ENCODE data around the gene SLMAP.

Gene SLMAP

DNA sequence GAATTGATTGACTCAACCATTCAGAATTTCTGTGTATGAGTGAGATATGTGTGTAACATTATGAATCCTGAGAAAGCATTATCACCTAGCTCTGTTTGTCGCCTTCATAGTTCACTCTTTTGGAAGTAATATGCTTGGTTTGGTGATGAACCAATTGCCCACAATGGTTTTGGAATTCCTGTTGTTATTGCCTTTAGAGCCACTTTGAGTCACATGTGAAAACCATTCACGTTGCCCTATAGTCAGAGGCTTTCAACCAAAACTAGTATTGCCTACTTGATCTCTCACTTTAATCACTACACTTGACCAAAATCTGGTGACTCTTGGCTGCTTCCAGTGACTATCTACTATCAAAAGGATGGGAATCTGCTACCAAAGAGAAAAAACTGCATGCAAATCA lies 173.9 kb downstream of the SLMAP start:
- peaks cover 2 to 35% of the 10 kb centered on the region in 2 experiments for H3K36me3 ChIP-seq (ENCODE audit: control insufficient read depth in 1 of 2, insufficient read depth in 2 of 2, low read depth in 1 of 2, low read length in 2 of 2)
- no peak overlapping the region for H3K23ac ChIP-seq (ENCODE audit: low read length in 2 of 2)
- H2BK12ac ChIP-seq (ENCODE audit: low read length in 2 of 2) = no peak overlapping the region
- no peak overlapping the region for H3K4me2 ChIP-seq (ENCODE audit: low read length, poor library complexity, severe bottlenecking)
- no peak overlapping the region for H3K4ac ChIP-seq (ENCODE audit: low read depth in 1 of 2, low read length in 2 of 2)
- no peak overlapping the region for H2BK5ac ChIP-seq (ENCODE audit: low read depth, low read length, poor library complexity, severe bottlenecking)
- no peaks in the 10 kb centered on the region for H3K9me3 ChIP-seq (ENCODE audit: control insufficient read depth, low read length)
- peaks cover 4% of the 10 kb centered on the region for H3K79me1 ChIP-seq (replicated peaks; ENCODE audit: low read length, poor library complexity, severe bottlenecking)
- no peak overlapping the region for H3K4me3 ChIP-seq (ENCODE audit: insufficient read depth in 1 of 2, low read depth in 1 of 2, low read length in 2 of 2)
- WGBS = 100% methylated on average over 2 of the region's 2 CpGs
- H3K18ac ChIP-seq (ENCODE audit: low read depth in 1 of 2, low read length in 2 of 2) = no peak overlapping the region
- H2BK120ac ChIP-seq (ENCODE audit: low read depth, low read length) = no peak overlapping the region
- no peak overlapping the region for H3K14ac ChIP-seq (ENCODE audit: low read length in 2 of 2)
- no peak overlapping the region for H4K91ac ChIP-seq (ENCODE audit: low read length)
- no peak for DNase-seq
- no peak overlapping the region for H2AK5ac ChIP-seq (ENCODE audit: low read length, severe bottlenecking)
- no peak overlapping the region for H2AFZ ChIP-seq (ENCODE audit: low read depth, low read length)
- H3K27me3 ChIP-seq (ENCODE audit: control insufficient read depth in 1 of 2, insufficient read depth in 1 of 2, low read length in 2 of 2) = no peaks in the 10 kb centered on the region
- no peak overlapping the region for H3K9ac ChIP-seq (ENCODE audit: low read length)
- no peaks in the 10 kb centered on the region for H3K4me1 ChIP-seq (ENCODE audit: control insufficient read depth, insufficient read depth, low read depth, low read length)
- H4K8ac ChIP-seq (ENCODE audit: low read length) = no peak overlapping the region
- H3K27ac ChIP-seq (ENCODE audit: low read length, poor library complexity, severe bottlenecking) = no peak overlapping the region
- H2BK15ac ChIP-seq (ENCODE audit: low read depth, poor library complexity, severe bottlenecking) = no peak overlapping the region

- Histone ChIP-seq H4K8ac (ENCODE audit: low read length) (no peak overlapping the region), H2AFZ (ENCODE audit: low read depth, low read length) (no peak overlapping the region), H2BK5ac (ENCODE audit: low read depth, low read length, poor library complexity, severe bottlenecking) (no peak overlapping the region), H3K4me2 (ENCODE audit: low read length, poor library complexity, severe bottlenecking) (no peak overlapping the region), H3K23ac (ENCODE audit: low read length in 2 of 2) (no peak overlapping the region), H2AK5ac (ENCODE audit: low read length, severe bottlenecking) (no peak overlapping the region), H3K4me1 (ENCODE audit: control insufficient read depth, insufficient read depth, low read depth, low read length) (no peaks in the 10 kb centered on the region), H2BK12ac (ENCODE audit: low read length in 2 of 2) (no peak overlapping the region), H3K27ac (ENCODE audit: low read length, poor library complexity, severe bottlenecking) (no peak overlapping the region), H2BK15ac (ENCODE audit: low read depth, poor library complexity, severe bottlenecking) (no peak overlapping the region), H3K79me1 (replicated peaks; ENCODE audit: low read length, poor library complexity, severe bottlenecking) (no peaks in the 10 kb centered on the region), H3K9me3 (ENCODE audit: control insufficient read depth, low read length) (no peaks in the 10 kb centered on the region), H2BK120ac (ENCODE audit: low read depth, low read length) (no peak overlapping the region), H3K9ac (ENCODE audit: low read length) (no peak overlapping the region), H3K4me3 (ENCODE audit: insufficient read depth in 1 of 2, low read depth in 1 of 2, low read length in 2 of 2) (no peak overlapping the region), H3K14ac (ENCODE audit: low read length in 2 of 2) (no peak overlapping the region), H3K4ac (ENCODE audit: low read depth in 1 of 2, low read length in 2 of 2) (no peak overlapping the region), H3K36me3 (ENCODE audit: control insufficient read depth in 1 of 2, insufficient read depth in 2 of 2, low read depth in 1 of 2, low read length in 2 of 2) (peaks cover 0 to 21% of the 10 kb centered on the region in 2 experiments), H3K18ac (ENCODE audit: low read depth in 1 of 2, low read length in 2 of 2) (no peak overlapping the region), H4K91ac (ENCODE audit: low read length) (no peak overlapping the region), H3K27me3 (ENCODE audit: control insufficient read depth in 1 of 2, insufficient read depth in 1 of 2, low read length in 2 of 2) (no peaks in the 10 kb centered on the region)
- 92% methylated on average over 2 of the region's 2 CpGs for WGBS
- no peak for DNase-seq
These were observed 177.5 kb downstream of the SLMAP start for GRCh38 chr3:57933602-57934001.

DNA sequence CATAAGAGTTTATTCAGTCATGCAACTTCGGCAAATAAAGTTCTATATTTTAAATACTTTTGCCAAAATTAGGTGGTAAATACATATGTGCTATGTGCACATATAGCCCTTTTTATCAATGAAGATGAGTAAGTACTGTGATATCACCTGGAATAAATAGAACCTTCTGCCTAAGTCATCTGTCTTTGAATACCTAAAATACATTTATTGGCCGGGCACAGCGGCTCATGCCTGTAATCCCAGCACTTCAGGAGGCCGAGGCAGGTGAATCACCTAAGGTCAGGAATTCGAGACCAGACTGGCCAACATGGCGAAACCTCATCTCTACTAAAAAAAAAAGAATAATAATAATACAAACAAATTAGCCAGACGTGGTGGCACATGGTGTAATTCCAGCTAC lies 178.3 kb downstream of the SLMAP start:
- H3K27ac ChIP-seq (ENCODE audit: low read length, poor library complexity, severe bottlenecking) = no peak overlapping the region
- H3K4me2 ChIP-seq (ENCODE audit: low read length, poor library complexity, severe bottlenecking) = no peak overlapping the region
- H3K14ac ChIP-seq (ENCODE audit: low read length in 2 of 2) = no peak overlapping the region
- no peak overlapping the region for H4K91ac ChIP-seq (ENCODE audit: low read length)
- H3K36me3 ChIP-seq (ENCODE audit: control insufficient read depth in 1 of 2, insufficient read depth in 2 of 2, low read depth in 1 of 2, low read length in 2 of 2) = peaks cover 0 to 18% of the 10 kb centered on the region in 2 experiments
- no peaks in the 10 kb centered on the region for H3K27me3 ChIP-seq (ENCODE audit: control insufficient read depth in 1 of 2, insufficient read depth in 1 of 2, low read length in 2 of 2)
- no peak overlapping the region for H2BK12ac ChIP-seq (ENCODE audit: low read length in 2 of 2)
- DNase-seq = no peak
- H2BK5ac ChIP-seq (ENCODE audit: low read depth, low read length, poor library complexity, severe bottlenecking) = no peak overlapping the region
- no peaks in the 10 kb centered on the region for H3K79me1 ChIP-seq (replicated peaks; ENCODE audit: low read length, poor library complexity, severe bottlenecking)
- no peak overlapping the region for H3K4me3 ChIP-seq (ENCODE audit: insufficient read depth in 1 of 2, low read depth in 1 of 2, low read length in 2 of 2)
- no peaks in the 10 kb centered on the region for H3K4me1 ChIP-seq (ENCODE audit: control insufficient read depth, insufficient read depth, low read depth, low read length)
- no peak overlapping the region for H3K4ac ChIP-seq (ENCODE audit: low read depth in 1 of 2, low read length in 2 of 2)
- H2BK15ac ChIP-seq (ENCODE audit: low read depth, poor library complexity, severe bottlenecking) = no peak overlapping the region
- H3K23ac ChIP-seq (ENCODE audit: low read length in 2 of 2) = no peak overlapping the region
- no peak overlapping the region for H3K18ac ChIP-seq (ENCODE audit: low read depth in 1 of 2, low read length in 2 of 2)
- no peak overlapping the region for H4K8ac ChIP-seq (ENCODE audit: low read length)
- WGBS = 95% methylated on average over 4 of the region's 7 CpGs
- no peak overlapping the region for H2AFZ ChIP-seq (ENCODE audit: low read depth, low read length)
- H2BK120ac ChIP-seq (ENCODE audit: low read depth, low read length) = no peak overlapping the region
- H2AK5ac ChIP-seq (ENCODE audit: low read length, severe bottlenecking) = no peak overlapping the region
- no peak overlapping the region for H3K9ac ChIP-seq (ENCODE audit: low read length)
- no peaks in the 10 kb centered on the region for H3K9me3 ChIP-seq (ENCODE audit: control insufficient read depth, low read length)

DNA sequence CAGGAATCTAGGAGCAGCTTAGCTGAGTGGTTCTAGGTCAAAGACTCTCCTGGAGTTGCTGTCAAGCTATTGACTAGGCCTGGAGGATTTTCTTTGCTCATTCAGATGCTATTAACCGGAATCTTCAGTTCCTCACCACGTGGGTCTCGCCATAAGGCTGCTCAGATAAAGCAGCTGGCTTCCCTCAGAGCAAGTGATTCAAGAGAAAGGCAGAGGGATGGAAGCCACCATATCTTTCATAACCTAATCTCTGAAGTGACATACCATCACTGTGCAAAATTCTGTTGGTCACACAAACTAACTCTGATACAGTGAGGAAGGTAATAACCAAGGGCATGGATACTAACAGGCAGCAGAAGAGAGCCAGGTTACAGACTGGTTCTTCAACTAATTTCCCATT lies 179.4 kb downstream of the SLMAP start:
- Histone ChIP-seq H3K18ac (ENCODE audit: low read depth in 1 of 2, low read length in 2 of 2) (no peak overlapping the region), H3K27me3 (ENCODE audit: control insufficient read depth in 1 of 2, insufficient read depth in 1 of 2, low read length in 2 of 2) (no peaks in the 10 kb centered on the region), H3K27ac (ENCODE audit: low read length, poor library complexity, severe bottlenecking) (no peak overlapping the region), H3K23ac (ENCODE audit: low read length in 2 of 2) (no peak overlapping the region), H2BK120ac (ENCODE audit: low read depth, low read length) (no peak overlapping the region), H2BK12ac (ENCODE audit: low read length in 2 of 2) (no peak overlapping the region), H3K14ac (ENCODE audit: low read length in 2 of 2) (no peak overlapping the region), H2AK5ac (ENCODE audit: low read length, severe bottlenecking) (no peak overlapping the region), H3K36me3 (ENCODE audit: control insufficient read depth in 1 of 2, insufficient read depth in 2 of 2, low read depth in 1 of 2, low read length in 2 of 2) (peaks cover 0 to 7% of the 10 kb centered on the region in 2 experiments), H3K4me2 (ENCODE audit: low read length, poor library complexity, severe bottlenecking) (no peak overlapping the region), H3K4me1 (ENCODE audit: control insufficient read depth, insufficient read depth, low read depth, low read length) (no peaks in the 10 kb centered on the region), H2AFZ (ENCODE audit: low read depth, low read length) (no peak overlapping the region), H3K9me3 (ENCODE audit: control insufficient read depth, low read length) (no peaks in the 10 kb centered on the region), H2BK5ac (ENCODE audit: low read depth, low read length, poor library complexity, severe bottlenecking) (no peak overlapping the region), H3K79me1 (replicated peaks; ENCODE audit: low read length, poor library complexity, severe bottlenecking) (no peaks in the 10 kb centered on the region), H4K91ac (ENCODE audit: low read length) (no peak overlapping the region), H3K4ac (ENCODE audit: low read depth in 1 of 2, low read length in 2 of 2) (no peak overlapping the region), H3K4me3 (ENCODE audit: insufficient read depth in 1 of 2, low read depth in 1 of 2, low read length in 2 of 2) (no peak overlapping the region), H4K8ac (ENCODE audit: low read length) (no peak overlapping the region), H3K9ac (ENCODE audit: low read length) (no peak overlapping the region), H2BK15ac (ENCODE audit: low read depth, poor library complexity, severe bottlenecking) (no peak overlapping the region)
- WGBS = 93% methylated on average over 3 of the region's 3 CpGs
- DNase-seq = no peak

Measured in mesenchymal stem cell (in vitro differentiated cells and primary cell).